GM19238 (cell line): ENCODE measurements around the gene TLE5.

Experiments
- DNase-seq: peaks from one replicate; pipeline ENCODE4 v3.0.0; 2011; ENCODE audit warnings: low spot score; ENCODE audit not compliant: insufficient read length

Gene TLE5

GRCh38 chr19:3062165-3063105, at the start of gene TLE5:
Gene TLE5, minus strand, starts transcription at chr19:3062495. Its CDS starts 295 bp downstream, at chr19:3062200.
- peak; percentile 83 for DNase-seq

- no peak for DNase-seq
Observed at GRCh38 chr19:3111586-3112247, 49.4 kb upstream of the TLE5 start.

- DNase-seq, result no peak
Observed at GRCh38 chr19:3110126-3110825, 48.0 kb upstream of the TLE5 start.

- no peak for DNase-seq
Observed at GRCh38 chr19:3109491-3109890, 47.2 kb upstream of the TLE5 start.

- peak; percentile 68 for DNase-seq
Observed at GRCh38 chr19:3108775-3109174, 46.5 kb upstream of the TLE5 start.

- no peak for DNase-seq
Observed at GRCh38 chr19:3107658-3108057, 45.4 kb upstream of the TLE5 start.

- no peak for DNase-seq
Observed at GRCh38 chr19:3106509-3107141, 44.3 kb upstream of the TLE5 start.

- DNase-seq, result no peak
Observed at GRCh38 chr19:3105641-3106508, 43.6 kb upstream of the TLE5 start.

GRCh38 chr19:3104708-3104983, 42.4 kb upstream of the TLE5 start:
- no peak for DNase-seq

GRCh38 chr19:3102239-3103140, 40.2 kb upstream of the TLE5 start:
- no peak for DNase-seq

GRCh38 chr19:3100747-3101730, 38.7 kb upstream of the TLE5 start:
- DNase-seq, result no peak

- DNase-seq, result no peak
Observed at GRCh38 chr19:3100331-3100730, 38.0 kb upstream of the TLE5 start.

- DNase-seq, result no peak
Observed at GRCh38 chr19:3099347-3100145, 37.3 kb upstream of the TLE5 start.

- DNase-seq, result no peak
Observed at GRCh38 chr19:3098515-3099346, 36.4 kb upstream of the TLE5 start.

- DNase-seq, result no peak
Observed at GRCh38 chr19:3098141-3098514, 35.8 kb upstream of the TLE5 start.

GRCh38 chr19:3097442-3097871, 35.2 kb upstream of the TLE5 start:
- no peak for DNase-seq

GRCh38 chr19:3096902-3097326, 34.6 kb upstream of the TLE5 start:
- no peak for DNase-seq
